Loucy (cell line): Measurements from ENCODE around the gene RAB14.

Source experiments
- H2AFZ ChIP-seq: fragments of 200-600 bp; sonication (generic); 2 replicates; pipeline ENCODE4 v1.6.0; 2016; ENCODE audit warnings: antibody characterized with exemption, mild to moderate bottlenecking, low read length, moderate library complexity
- H3F3A ChIP-seq: fragments of 200-600 bp; 2 replicates; pipeline ENCODE4 v1.6.0; 2016; ENCODE audit warnings: antibody characterized with exemption, low read depth, mild to moderate bottlenecking
- H3K27me3 ChIP-seq: fragments of 200-600 bp; sonication (generic); 2 replicates; pipeline ENCODE4 v1.6.1; 2014; ENCODE audit warnings: low read length, mild to moderate bottlenecking; ENCODE audit not compliant: insufficient read depth, poor library complexity, severe bottlenecking
- H3K36me3 ChIP-seq: fragments of 200-600 bp; sonication (generic); 2 replicates; pipeline ENCODE4 v1.6.1; 2016; ENCODE audit warnings: low read length; ENCODE audit not compliant: insufficient read depth
- H3K4me1 ChIP-seq: fragments of 200-600 bp; sonication (generic); 2 replicates; pipeline ENCODE4 v1.5.1; 2014; ENCODE audit warnings: low read length, mild to moderate bottlenecking; ENCODE audit not compliant: insufficient read depth, poor library complexity, severe bottlenecking
- H3K4me2 ChIP-seq: fragments of 200-600 bp; sonication (generic); 2 replicates; pipeline ENCODE4 v1.6.0; 2014; ENCODE audit warnings: antibody characterized with exemption, low read length, low read depth, mild to moderate bottlenecking; ENCODE audit not compliant: poor library complexity, severe bottlenecking
- H3K4me3 ChIP-seq: fragments of 200-600 bp; sonication (generic); 2 replicates; pipeline ENCODE4 v1.5.1; 2014; ENCODE audit warnings: low read length, mild to moderate bottlenecking, mixed read lengths; ENCODE audit not compliant: poor library complexity, severe bottlenecking
- H3K79me2 ChIP-seq: fragments of 200-600 bp; sonication (generic); 2 replicates; pipeline ENCODE4 v1.6.1; 2014; ENCODE audit warnings: low read length; ENCODE audit not compliant: insufficient read depth
- H3K9ac ChIP-seq: fragments of 200-600 bp; sonication (generic); 2 replicates; pipeline ENCODE4 v1.6.0; 2014; ENCODE audit warnings: mild to moderate bottlenecking, low read depth, low read length, moderate library complexity; ENCODE audit not compliant: poor library complexity, severe bottlenecking
- H3K9me2 ChIP-seq: fragments of 200-600 bp; sonication (generic); replicated peaks from 2 replicates; pipeline ENCODE4 v1.6.1; 2016; ENCODE audit warnings: low read depth, low read length, mixed read lengths
- H3K9me3 ChIP-seq: fragments of 200-600 bp; sonication (generic); 2 replicates; pipeline ENCODE4 v1.6.1; 2014; ENCODE audit warnings: mild to moderate bottlenecking, antibody characterized with exemption, low read length, low read depth; ENCODE audit not compliant: insufficient read depth
- H4K20me1 ChIP-seq: fragments of 200-600 bp; sonication (generic); 2 replicates; pipeline ENCODE4 v1.6.0; 2014; ENCODE audit warnings: antibody characterized with exemption, low read length, mild to moderate bottlenecking; ENCODE audit not compliant: insufficient read depth, poor library complexity, severe bottlenecking
- EZH2phosphoT487 ChIP-seq: fragments of 200-600 bp; IDR thresholded peaks from 2 replicates; pipeline ENCODE4 v1.6.1; 2018; ENCODE audit warnings: antibody characterized with exemption, mild to moderate bottlenecking, moderate library complexity, borderline replicate concordance
- TF ChIP-seq, protein P1 (sequence below): fragments of 200-600 bp; sonication (generic); conservative IDR thresholded peaks from 2 replicates; pipeline ENCODE4 v1.5.1; 2014; ENCODE audit warnings: mild to moderate bottlenecking, antibody characterized with exemption, low read length

Gene RAB14

DNA sequence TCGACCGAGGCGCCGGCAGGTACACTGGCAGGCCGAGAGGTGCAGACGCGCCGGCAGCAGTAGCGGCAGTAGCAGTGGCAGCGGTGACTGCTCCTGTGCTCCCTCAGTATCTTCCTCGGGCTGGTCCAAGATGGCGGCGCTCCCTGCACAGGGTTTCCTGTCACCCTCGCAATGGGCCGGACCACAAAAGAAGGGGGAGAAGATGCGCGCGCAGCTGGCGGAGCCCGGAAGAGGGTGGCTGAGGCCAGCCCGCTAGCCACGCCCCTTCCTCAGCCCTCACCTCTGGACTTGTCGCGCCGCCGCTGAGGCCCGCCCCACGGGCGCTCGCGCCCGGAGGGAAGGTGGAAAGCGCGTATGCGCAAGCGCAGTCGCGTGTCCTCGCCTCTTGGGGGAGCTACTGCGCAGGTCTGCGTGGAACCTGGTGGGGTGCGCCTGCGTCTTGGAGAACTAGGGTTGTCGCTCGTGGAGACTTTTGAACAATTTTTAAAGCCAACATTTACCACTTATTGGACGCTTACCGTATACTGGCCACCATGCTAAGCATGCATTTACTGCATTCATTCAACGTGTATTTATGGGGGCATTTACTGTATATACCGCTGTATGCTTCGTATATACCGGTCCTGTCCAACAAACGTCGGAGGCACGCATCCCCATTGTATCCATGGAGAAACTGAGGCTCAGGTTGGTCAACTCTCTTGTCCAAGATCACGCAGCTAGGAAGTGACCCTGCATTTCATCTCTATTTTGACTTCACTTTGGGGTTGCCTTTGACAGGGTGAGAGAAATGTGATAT, at the start of gene RAB14:
Gene RAB14, minus strand, starts transcription at position 132 of the 796 bp plus-strand sequence. CDS start 8,457 bp downstream, outside the sequence.
- Histone ChIP-seq H3K4me2 (peak within 1 kb of the TSS; percentile 99), H4K20me1 (peaks cover 46% of the 10 kb centered on the region), H3K9ac (peak within 1 kb of the TSS; percentile 89), H3F3A (0 out of 2 replicates have a peak, but pooled peaks cover 3% of the 10 kb centered on the region), H2AFZ (peak within 1 kb of the TSS; percentile 97), H3K27me3 (no peaks in the 10 kb centered on the region), H3K4me1 (peaks cover 44% of the 10 kb centered on the region), H3K4me3 (peak within 1 kb of the TSS; percentile 94), H3K9me3 (no peaks in the 10 kb centered on the region), H3K9me2 (no peaks in the 10 kb centered on the region), H3K36me3 (no peaks in the 10 kb centered on the region), H3K79me2 (peaks cover 50% of the 10 kb centered on the region)
- no peak for TF ChIP-seq EZH2phosphoT487
- TF ChIP-seq, protein P1, sequence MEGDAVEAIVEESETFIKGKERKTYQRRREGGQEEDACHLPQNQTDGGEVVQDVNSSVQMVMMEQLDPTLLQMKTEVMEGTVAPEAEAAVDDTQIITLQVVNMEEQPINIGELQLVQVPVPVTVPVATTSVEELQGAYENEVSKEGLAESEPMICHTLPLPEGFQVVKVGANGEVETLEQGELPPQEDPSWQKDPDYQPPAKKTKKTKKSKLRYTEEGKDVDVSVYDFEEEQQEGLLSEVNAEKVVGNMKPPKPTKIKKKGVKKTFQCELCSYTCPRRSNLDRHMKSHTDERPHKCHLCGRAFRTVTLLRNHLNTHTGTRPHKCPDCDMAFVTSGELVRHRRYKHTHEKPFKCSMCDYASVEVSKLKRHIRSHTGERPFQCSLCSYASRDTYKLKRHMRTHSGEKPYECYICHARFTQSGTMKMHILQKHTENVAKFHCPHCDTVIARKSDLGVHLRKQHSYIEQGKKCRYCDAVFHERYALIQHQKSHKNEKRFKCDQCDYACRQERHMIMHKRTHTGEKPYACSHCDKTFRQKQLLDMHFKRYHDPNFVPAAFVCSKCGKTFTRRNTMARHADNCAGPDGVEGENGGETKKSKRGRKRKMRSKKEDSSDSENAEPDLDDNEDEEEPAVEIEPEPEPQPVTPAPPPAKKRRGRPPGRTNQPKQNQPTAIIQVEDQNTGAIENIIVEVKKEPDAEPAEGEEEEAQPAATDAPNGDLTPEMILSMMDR: peak; percentile 66

DNA sequence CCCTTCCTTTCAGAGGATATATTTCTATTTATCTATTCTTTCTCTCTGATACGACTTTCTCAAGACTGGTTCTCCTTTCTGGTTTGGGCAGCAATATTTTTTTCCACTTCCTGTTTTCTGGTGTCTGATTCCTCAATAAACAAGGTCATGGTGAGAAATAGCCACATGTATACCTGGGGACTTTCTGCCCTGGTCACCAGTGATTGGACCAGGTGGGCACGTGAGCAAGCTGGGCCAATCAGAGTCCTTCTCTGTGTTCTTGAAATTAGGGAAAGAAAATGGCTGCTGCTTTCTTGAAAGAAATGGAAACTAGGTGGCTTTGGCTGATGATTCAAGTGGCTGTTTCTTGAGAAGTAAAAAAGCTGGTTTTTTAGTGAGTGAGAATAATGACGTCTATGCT, 47.9 kb upstream of the RAB14 start:
- Histone ChIP-seq H3K36me3 (no peaks in the 10 kb centered on the region), H3K4me3 (no peak overlapping the region), H3K27me3 (no peaks in the 10 kb centered on the region), H3K79me2 (no peaks in the 10 kb centered on the region), H2AFZ (0 out of 2 replicates have a peak overlapping the region, but pooled peaks have one; percentile 21), H3K9me2 (no peaks in the 10 kb centered on the region), H3F3A (no peaks in the 10 kb centered on the region), H3K9me3 (no peaks in the 10 kb centered on the region), H3K9ac (no peak overlapping the region), H4K20me1 (no peaks in the 10 kb centered on the region), H3K4me1 (peaks cover 7% of the 10 kb centered on the region), H3K4me2 (no peak overlapping the region)
- no peak for TF ChIP-seq EZH2phosphoT487
- TF ChIP-seq, protein P1: no peak

DNA sequence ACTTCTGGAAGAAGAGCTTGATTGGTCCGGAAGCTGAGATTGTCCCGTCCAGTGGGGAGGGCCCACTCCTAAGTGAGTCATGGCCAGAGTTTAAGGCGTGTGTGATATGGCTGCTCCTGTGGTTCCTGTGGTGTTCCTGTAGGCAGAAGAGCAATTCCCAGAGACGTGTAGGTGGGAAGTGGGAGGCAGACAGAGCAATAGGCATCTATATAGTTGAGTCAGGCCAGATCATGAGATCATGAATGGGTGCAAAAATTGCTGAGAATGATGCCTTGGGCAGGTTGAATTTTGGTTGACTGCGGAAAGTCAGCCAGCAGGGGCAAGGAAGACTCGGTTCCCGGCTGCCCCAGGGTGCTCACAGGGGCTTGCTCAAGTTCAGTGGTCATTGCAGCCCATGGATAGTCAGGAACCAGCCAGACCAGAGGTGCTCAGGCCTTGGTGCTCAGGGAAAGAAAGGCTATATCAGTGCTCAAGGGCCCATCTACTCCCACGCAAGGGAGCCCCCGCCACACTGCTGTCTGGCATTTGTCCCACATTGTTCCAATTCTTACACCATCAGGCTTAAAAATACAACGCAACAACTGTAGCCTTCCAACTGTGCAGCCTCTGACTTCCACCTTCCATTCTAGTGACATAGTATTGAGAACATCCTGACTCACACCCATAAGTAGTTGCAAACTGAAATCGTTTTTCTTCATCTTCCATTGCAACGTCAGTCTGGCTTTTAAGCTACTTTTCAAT, 45.3 kb upstream of the RAB14 start:
- TF ChIP-seq, protein P1: no peak
- no peak for TF ChIP-seq EZH2phosphoT487
- no peaks in the 10 kb centered on the region for H3K36me3 ChIP-seq
- H3K4me3 ChIP-seq: no peak overlapping the region
- H3K27me3 ChIP-seq: no peaks in the 10 kb centered on the region
- H3K79me2 ChIP-seq: no peaks in the 10 kb centered on the region
- no peaks in the 10 kb centered on the region for H3K9me2 ChIP-seq
- H3K4me2 ChIP-seq: no peak overlapping the region
- no peaks in the 10 kb centered on the region for H3K4me1 ChIP-seq
- no peak overlapping the region for H2AFZ ChIP-seq
- no peaks in the 10 kb centered on the region for H3F3A ChIP-seq
- H4K20me1 ChIP-seq: no peaks in the 10 kb centered on the region
- H3K9me3 ChIP-seq: no peaks in the 10 kb centered on the region
- no peak overlapping the region for H3K9ac ChIP-seq
